Endothelial cell (in vitro differentiated cells): ENCODE measurements around the gene NRXN3. TPM values are rescaled to one million over a fixed set of nuclear protein-coding genes. Genes with fewer than 3 reads are reported as not detected.
A peak's percentile ranks its signal among the peaks of the same experiment; 100 is the strongest.

Experiments
- DNase-seq: peaks from one replicate; pipeline ENCODE4 v3.0.0; 2021; ENCODE audit warnings: low spot score
- H3K27ac Mint-ChIP-seq: one replicate; pipeline ENCODE4 v1.8.0; 2021; ENCODE audit warnings: mixed read lengths, inconsistent platforms; ENCODE audit not compliant: unreplicated experiment
- H3K27me3 Mint-ChIP-seq: one replicate; pipeline ENCODE4 v1.8.0; 2021; ENCODE audit warnings: mild to moderate bottlenecking, moderate library complexity, mixed read lengths, inconsistent platforms; ENCODE audit not compliant: unreplicated experiment
- H3K36me3 Mint-ChIP-seq: one replicate; pipeline ENCODE4 v1.8.0; 2021; ENCODE audit warnings: mild to moderate bottlenecking, low read depth, mixed read lengths, inconsistent platforms; ENCODE audit not compliant: unreplicated experiment
- H3K4me1 Mint-ChIP-seq: one replicate; pipeline ENCODE4 v1.8.0; 2021; ENCODE audit warnings: mild to moderate bottlenecking, mixed read lengths, inconsistent platforms; ENCODE audit not compliant: unreplicated experiment
- H3K4me3 Mint-ChIP-seq: one replicate; pipeline ENCODE4 v1.8.0; 2021; ENCODE audit warnings: mild to moderate bottlenecking, mixed read lengths, inconsistent platforms; ENCODE audit not compliant: unreplicated experiment
- H3K9me3 Mint-ChIP-seq: one replicate; pipeline ENCODE4 v1.8.0; 2021; ENCODE audit warnings: mixed read lengths, inconsistent platforms; ENCODE audit not compliant: unreplicated experiment
- CTCF ChIP-seq: fragments of 200-600 bp; sonication (generic); IDR thresholded peaks from one replicate; pipeline ENCODE4 v1.5.0; 2021; ENCODE audit warnings: antibody characterized with exemption; ENCODE audit not compliant: unreplicated experiment
- total RNA-seq: library from RNA; stranded (reverse); fragmentation: NEBNext Ultra II Directional; extraction: Animal tissue kit (Norgen Biotek cat#: 25700); gene quantifications from one replicate; pipeline ENCODE4 v1.2.1, GENCODE V29; 2021; ENCODE audit not compliant: unreplicated experiment

NRXN3 gene
- total RNA-seq, 1 donor from 2014 or later = 2.3 TPM

GRCh38 chr14:78637908-78638475, 467.8 kb downstream of the NRXN3 start:
- Mint-ChIP-seq H3K4me1 (peaks cover 12% of the 10 kb centered on the region), H3K27ac (peak overlapping the region; percentile 43), H3K4me3 (no peak overlapping the region), H3K27me3 (no peaks in the 10 kb centered on the region), H3K9me3 (no peaks in the 10 kb centered on the region), H3K36me3 (no peaks in the 10 kb centered on the region)
- no peak for DNase-seq
- no peak for TF ChIP-seq CTCF

- DNase-seq = no peak
- Mint-ChIP-seq H3K27me3 (no peaks in the 10 kb centered on the region), H3K4me3 (no peak overlapping the region), H3K9me3 (no peaks in the 10 kb centered on the region), H3K4me1 (peaks cover 12% of the 10 kb centered on the region), H3K27ac (no peak overlapping the region), H3K36me3 (no peaks in the 10 kb centered on the region)
- no peak for TF ChIP-seq CTCF
Measured at GRCh38 chr14:78638926-78639325, 468.8 kb downstream of the NRXN3 start.

DNA sequence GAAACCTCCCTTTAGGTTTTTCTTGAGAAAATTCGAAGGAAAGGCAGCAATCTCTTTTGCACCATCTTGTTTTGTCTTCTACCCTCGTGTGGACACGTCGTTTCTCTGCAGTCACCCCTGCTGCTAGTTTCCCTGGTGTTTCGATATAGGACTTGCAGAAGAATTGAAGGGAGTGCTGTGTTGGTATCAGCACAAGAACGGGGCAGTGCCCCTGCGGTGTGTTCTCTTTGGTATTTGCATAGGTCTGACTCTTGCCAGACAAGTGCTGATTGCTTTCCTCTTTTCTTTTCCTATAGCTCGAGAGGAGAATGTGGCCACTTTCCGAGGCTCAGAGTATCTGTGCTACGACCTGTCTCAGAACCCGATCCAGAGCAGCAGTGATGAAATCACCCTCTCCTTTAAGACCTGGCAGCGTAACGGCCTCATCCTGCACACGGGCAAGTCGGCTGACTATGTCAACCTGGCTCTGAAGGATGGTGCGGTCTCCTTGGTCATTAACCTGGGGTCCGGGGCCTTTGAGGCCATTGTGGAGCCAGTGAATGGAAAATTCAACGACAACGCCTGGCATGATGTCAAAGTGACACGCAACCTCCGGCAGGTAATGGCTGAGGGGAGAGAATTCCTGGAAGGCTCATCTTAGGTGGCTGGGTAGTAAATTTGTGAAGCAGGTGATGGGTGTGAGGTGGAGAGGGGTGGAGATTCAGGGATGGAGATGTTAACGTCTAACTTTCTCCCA, 474.8 kb downstream of the NRXN3 start:
- Mint-ChIP-seq H3K36me3 (no peaks in the 10 kb centered on the region), H3K27ac (no peak overlapping the region), H3K27me3 (no peaks in the 10 kb centered on the region), H3K4me1 (peaks cover 4% of the 10 kb centered on the region), H3K9me3 (no peaks in the 10 kb centered on the region), H3K4me3 (no peak overlapping the region)
- DNase-seq = no peak
- TF ChIP-seq CTCF = no peak

GRCh38 chr14:78652727-78653126, 482.6 kb downstream of the NRXN3 start:
- TF ChIP-seq CTCF = no peak
- no peaks in the 10 kb centered on the region for H3K36me3 Mint-ChIP-seq
- no peak overlapping the region for H3K4me3 Mint-ChIP-seq
- H3K4me1 Mint-ChIP-seq = peaks cover 16% of the 10 kb centered on the region
- H3K27ac Mint-ChIP-seq = no peak overlapping the region
- H3K27me3 Mint-ChIP-seq = no peaks in the 10 kb centered on the region
- no peak for DNase-seq
- H3K9me3 Mint-ChIP-seq = no peaks in the 10 kb centered on the region

- Mint-ChIP-seq H3K4me1 (peaks cover 16% of the 10 kb centered on the region), H3K9me3 (no peaks in the 10 kb centered on the region), H3K27ac (no peak overlapping the region), H3K36me3 (no peaks in the 10 kb centered on the region), H3K4me3 (no peak overlapping the region), H3K27me3 (no peaks in the 10 kb centered on the region)
- no peak for DNase-seq
- TF ChIP-seq CTCF = no peak
Measured at GRCh38 chr14:78653173-78653572, 483.0 kb downstream of the NRXN3 start.
